GM21717 (cell line): Measurements from ENCODE around the gene TRIM47.
"Not testable (repeated sequence)": the region's sequence is repeated elsewhere in the genome, so short reads cannot be mapped to it uniquely, and the experiment has no call there.

Source experiments
- ATAC-seq: cut with Tn5 transposase; IDR thresholded peaks from one replicate; pipeline ENCODE4 v1.9.1; 2021; ENCODE audit warnings: mild to moderate bottlenecking, moderate library complexity; ENCODE audit not compliant: unreplicated experiment

Gene TRIM47

DNA sequence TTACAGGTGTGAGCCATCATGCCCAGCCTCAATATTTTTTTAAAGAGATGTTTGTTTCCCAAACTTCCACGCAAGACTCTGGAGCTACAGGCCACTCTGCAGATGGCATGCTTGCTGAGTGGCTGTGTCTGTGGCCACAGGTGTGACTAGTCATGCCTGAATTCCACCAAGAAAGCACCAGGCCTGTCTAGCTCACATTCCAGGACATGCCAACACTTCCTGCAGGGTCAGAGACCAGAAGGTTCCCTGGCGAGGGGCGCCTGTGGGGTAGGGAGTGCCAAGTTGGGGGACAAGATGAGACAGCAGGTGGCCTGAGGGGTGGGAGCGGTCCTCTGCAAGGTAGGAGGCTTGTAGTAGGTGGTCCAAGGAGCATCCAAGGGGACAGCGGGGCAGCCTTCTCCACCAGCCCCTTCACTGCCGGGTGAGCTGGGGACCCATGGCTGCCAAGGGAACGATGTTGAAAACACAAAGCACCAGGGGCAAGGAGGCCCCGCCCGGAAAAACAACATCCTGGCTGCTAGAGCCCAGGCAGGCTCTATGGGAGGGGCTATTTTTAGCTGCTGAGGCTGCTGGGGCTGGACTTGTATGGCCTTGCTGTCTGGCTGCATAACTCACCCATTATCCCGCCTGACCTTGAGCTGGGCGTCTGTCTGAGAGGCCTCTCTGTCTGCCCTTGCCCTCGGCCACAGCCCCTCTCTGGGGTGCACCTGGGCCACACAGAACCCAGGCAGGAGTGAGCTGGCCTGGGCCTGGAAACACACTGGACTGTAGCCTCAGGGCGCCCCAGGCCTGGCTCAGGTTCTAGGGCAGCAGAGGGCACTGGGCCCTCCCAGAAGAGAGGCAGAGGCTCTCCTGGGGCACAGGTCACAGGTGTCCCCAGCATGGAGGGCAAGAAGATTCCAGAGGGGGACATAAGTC, 5.7 kb downstream of the TRIM47 start:
- ATAC-seq: no peak

GRCh38 chr17:75870228-75870627, 8.2 kb downstream of the TRIM47 start:
- ATAC-seq: not testable (repeated sequence)

DNA sequence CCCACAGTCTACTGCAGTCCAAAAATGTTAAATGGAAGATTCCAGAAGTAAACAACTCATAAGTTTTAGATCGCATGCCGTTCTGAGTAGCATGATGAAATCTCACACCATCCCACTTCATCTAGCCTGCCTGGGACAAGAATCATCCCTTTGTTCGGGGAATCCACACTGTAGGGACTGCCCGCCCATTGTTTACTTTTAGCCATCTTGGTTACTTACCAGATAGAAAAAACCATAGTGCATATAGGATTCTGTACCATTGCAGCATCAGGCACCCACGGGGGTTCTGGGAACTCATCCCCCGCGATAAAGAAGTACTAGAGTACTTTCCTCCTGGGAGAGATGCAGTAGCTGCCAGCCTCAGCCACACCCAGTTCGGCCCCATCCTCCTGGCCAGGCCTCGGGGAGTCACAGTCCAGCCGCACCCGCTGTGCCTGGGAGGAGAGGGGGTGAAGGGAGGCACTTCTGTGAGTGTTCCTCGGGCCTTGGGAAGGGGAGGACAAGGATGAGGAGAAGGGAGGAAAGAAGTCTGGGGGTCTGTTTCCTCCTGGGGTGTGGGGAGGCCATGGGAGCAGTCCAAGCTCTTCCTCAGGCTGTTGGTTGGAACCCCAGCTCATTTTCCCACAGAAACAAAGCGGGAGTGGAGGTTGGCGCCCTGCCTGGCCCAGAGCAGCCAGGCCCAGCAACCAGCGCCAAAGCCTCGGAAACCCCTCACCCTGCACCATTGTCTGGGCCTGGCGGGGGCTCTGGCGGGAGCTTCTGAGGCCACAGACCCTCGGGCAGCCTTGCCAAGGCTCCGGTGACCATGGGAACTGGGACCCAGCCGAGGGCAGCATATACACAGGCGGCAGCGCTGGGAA, 8.9 kb downstream of the TRIM47 start:
- no peak for ATAC-seq

- not testable (repeated sequence) for ATAC-seq
These were observed 9.6 kb downstream of the TRIM47 start for GRCh38 chr17:75868730-75869281.

DNA sequence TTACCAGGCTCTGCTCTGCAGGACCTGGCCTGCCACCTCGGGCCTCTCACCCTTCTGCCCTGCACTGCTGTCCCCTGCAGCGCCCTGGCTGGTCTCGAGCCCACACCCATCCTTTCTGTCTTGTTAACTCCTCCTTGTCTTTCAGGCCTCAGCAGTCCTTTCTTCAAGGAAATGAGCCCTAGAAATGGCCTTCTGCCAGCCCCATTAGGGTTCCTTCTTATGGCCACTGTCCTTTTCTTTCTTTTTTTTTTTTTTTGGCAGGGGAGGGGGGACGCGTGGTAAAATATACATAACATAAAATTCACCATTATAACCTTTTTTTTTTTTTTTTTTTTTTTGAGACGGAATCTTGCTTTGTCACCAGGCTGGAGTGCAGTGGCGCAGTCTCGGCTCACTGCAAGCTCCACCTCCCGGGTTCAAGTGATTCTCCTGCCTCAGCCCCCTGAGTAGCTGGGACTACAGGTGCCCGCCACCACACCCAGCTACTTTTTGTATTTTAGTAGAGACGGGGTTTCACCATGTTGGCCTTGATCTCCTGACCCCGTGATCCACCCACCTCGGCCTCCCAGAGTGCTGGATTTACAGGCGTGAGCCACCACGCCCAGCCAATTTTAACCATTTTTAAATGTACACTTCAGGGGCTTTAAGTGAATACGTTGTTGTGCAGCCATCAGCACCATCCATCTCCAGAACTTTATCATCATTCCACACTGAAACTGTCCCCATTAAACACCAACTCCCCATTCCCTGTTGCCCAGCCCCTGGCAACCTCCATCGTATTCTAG, 12.8 kb downstream of the TRIM47 start:
- ATAC-seq: not testable (repeated sequence)

DNA sequence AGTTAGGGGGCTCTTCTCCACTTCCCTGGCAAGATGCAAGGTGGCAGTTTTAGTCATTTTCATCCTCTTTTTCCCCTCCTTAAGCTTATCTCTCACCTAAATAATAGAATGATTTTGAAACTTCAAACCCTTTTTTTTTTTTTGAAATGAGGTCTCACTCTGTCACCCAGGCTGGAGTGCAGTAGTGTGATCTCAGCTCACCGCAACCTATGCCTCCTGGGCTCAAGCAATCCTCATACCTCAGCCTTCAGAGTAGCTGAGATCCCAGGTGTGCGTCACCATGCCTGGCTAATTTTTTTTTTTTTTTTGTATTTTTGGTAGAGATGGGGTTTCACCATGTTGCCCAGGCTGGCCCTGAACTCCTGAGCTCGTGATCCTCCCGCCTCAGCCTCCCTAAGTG, 13.5 kb downstream of the TRIM47 start:
- peak; percentile 28 for ATAC-seq

GRCh38 chr17:75864448-75864871, 13.9 kb downstream of the TRIM47 start:
- ATAC-seq: peak; percentile 81

- no peak for ATAC-seq
These were observed 16.5 kb downstream of the TRIM47 start for GRCh38 chr17:75861927-75862317.

- ATAC-seq: not testable (repeated sequence)
These were observed 19.0 kb downstream of the TRIM47 start for GRCh38 chr17:75859358-75859757.

- no peak for ATAC-seq
These were observed 22.2 kb downstream of the TRIM47 start for GRCh38 chr17:75856062-75856756.

DNA sequence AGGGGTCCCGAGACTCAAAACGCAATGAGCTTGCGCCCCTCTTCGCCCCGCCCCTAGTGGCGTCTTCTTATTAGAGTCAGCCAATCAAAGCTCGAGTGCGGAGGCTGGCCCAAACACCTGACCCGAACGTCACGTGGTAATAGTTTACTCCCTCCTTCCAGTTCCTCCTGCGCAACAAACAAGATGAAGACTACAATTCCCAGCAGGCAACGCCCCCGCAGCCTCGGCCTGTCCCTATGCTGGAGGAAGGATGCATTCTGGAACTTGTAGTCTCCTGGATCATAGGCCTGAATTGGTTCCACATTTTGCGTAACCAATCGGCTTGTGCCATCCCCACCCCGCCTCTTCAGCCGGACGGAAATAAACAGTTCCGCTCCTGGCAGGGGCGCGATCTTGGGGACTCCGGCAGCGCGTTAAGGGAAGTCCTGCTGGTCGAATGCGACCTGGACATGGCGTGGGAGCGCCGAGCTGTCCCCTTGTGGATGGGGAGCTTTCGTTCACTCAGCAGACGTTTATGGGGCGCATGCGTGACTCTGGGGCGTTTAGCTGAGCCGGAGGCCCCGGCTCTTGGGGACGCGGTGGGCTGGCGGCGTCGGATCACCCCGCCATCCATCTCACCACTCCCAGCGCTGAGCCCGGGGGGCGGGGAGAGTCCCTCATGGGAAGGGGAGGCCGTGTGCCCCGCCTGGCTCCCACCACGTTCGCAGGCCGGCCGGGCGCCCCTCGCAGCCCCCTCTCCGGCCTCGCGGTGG, 22.9 kb downstream of the TRIM47 start, which contains the start of gene WBP2:
Gene WBP2 (minus strand): TSS at position 26 of the 752 bp plus-strand sequence. CDS start 38 bp downstream, outside the sequence.
- ATAC-seq: peak; percentile 82

- ATAC-seq: no peak
These were observed 23.5 kb downstream of the TRIM47 start for GRCh38 chr17:75854881-75855309.

DNA sequence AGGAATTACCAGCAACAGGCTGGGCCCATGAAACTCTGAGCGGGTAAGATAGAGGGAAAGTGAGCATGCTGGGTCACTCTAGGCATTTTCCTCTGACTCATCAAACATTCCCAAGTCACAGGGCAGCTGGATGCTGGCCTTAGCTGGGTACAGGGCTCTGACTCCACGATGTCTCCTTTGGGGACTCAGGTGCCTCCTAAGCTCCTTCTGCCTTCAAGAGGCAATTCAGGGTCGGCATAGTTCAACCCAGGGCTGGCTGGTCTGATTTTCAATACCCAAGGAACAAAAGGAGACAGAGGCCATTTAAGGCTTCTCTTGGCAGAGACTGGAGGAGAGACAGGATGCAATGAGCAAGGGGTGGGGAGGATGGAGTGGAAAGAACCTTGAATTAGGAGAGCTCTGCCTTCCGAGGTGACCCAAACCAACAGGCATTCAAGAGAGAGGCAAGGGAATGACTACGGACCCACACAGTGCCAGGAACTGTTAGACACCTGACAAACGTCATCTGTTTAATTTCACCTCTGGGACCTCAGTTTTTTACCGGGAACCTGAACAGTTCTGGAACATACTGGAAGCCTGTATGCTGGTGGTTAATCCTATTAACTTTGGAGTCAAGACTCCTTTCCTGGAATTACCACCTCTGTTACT, 24.2 kb downstream of the TRIM47 start:
- no peak for ATAC-seq

GRCh38 chr17:75853433-75853832, 24.9 kb downstream of the TRIM47 start:
- no peak for ATAC-seq

GRCh38 chr17:75851693-75851991, 26.7 kb downstream of the TRIM47 start:
- ATAC-seq: not testable (repeated sequence)

DNA sequence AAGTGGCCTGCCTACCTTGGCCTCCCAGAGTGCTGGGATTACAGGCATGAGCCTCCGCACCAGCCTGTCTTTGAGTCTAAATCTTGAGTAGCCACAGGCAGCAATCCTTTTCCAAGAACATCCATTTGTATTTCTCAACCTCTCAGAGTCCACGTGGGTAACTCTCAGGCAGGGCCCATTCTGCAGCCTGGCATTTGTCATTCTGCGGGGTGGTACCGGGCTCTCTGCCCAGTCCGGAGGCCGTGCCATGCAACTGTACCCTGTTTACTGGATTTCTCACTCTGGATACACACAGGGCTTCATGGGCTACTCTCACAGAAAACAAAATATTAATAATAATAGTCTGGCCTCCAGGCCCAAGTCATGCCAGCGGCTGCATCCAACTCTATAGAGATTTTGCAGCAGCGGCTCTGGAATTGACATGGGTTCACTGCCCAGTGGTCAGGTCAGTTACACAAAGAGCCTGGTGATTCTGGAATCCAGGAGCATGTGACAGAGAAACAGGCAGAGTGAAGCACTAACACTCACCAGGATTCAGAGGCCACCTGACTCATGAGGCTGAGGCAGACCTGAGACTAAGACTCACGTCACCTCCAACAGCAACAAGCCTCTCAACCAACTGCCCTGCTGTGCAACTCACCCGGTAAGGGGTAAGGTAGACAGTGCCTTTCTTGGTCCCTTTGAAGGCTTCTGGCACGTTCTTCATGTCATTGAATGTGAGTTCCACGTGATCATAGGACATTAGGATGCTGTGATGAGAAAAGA, 27.3 kb downstream of the TRIM47 start:
- no peak for ATAC-seq

- no peak for ATAC-seq
These were observed 28.7 kb downstream of the TRIM47 start for GRCh38 chr17:75849724-75850123.

- no peak for ATAC-seq
These were observed 29.1 kb downstream of the TRIM47 start for GRCh38 chr17:75849279-75849646.
